Activated CD4-positive, alpha-beta memory T cell treated with anti-CD3 and anti-CD28 coated beads for 36 hours (primary cell): ENCODE data around the gene OLFM1. TPM values are rescaled to one million over a fixed set of nuclear protein-coding genes. Genes with fewer than 3 reads are reported as not detected.
"Not testable (repeated sequence)": the region's sequence is repeated elsewhere in the genome, so short reads cannot be mapped to it uniquely, and the experiment has no call there.

Experiments
- CTCF ChIA-PET: fragments of 350-600 bp; sonication (Branson Sonifier 250); formaldehyde crosslinking; loops from one replicate; lab custom pipeline; 2021; ENCODE audit warnings: antibody characterized with exemption, inconsistent platforms; lab: Charles Lee
- POLR2A ChIA-PET: fragments of 350-600 bp; sonication (Branson Sonifier 250); formaldehyde crosslinking; loops from one replicate; lab custom pipeline; 2021; ENCODE audit warnings: antibody characterized with exemption; lab: Charles Lee
- DNase-seq: peaks from one replicate; pipeline ENCODE4 v3.0.0-alpha.2; 2020
- H3K27ac Mint-ChIP-seq: one replicate; pipeline ENCODE4 v1.8.0; 2021; ENCODE audit warnings: mixed read lengths
- H3K27me3 Mint-ChIP-seq: one replicate; pipeline ENCODE4 v1.8.0; 2021; ENCODE audit warnings: mixed read lengths
- H3K36me3 Mint-ChIP-seq: one replicate; pipeline ENCODE4 v1.8.0; 2021; ENCODE audit warnings: mixed read lengths
- H3K4me1 Mint-ChIP-seq: one replicate; pipeline ENCODE4 v1.8.0; 2021; ENCODE audit warnings: low read depth, mixed read lengths
- H3K4me3 Mint-ChIP-seq: one replicate; pipeline ENCODE4 v1.8.0; 2021; ENCODE audit warnings: mild to moderate bottlenecking, mixed read lengths
- H3K9me3 Mint-ChIP-seq: one replicate; pipeline ENCODE4 v1.8.0; 2021; ENCODE audit warnings: mixed read lengths
- intact Hi-C: fragments of 100-400 bp; cut with micrococcal nuclease; formaldehyde crosslinking; loops from one replicate; pipeline ENCODE4 v1.15.1; 2023
- total RNA-seq, 2 experiments: library from RNA; stranded (reverse); gene quantifications; one replicate each; pipeline ENCODE4 v1.2.3, GENCODE V29; 2021

OLFM1 gene
- total RNA-seq, 2 experiments from 2014 or later, result not detected

GRCh38 chr9:135149901-135150300 is 62.4 kb downstream of the OLFM1 start:
- H3K4me3 Mint-ChIP-seq, H3K4me1 Mint-ChIP-seq, POLR2A ChIA-PET, H3K36me3 Mint-ChIP-seq, DNase-seq, H3K27ac Mint-ChIP-seq, CTCF ChIA-PET, intact Hi-C loops: not testable (repeated sequence)
- H3K9me3 Mint-ChIP-seq, result peaks cover 11% of the 10 kb centered on the region
- peaks cover 20% of the 10 kb centered on the region for H3K27me3 Mint-ChIP-seq

GRCh38 chr9:135150981-135151380 is 63.5 kb downstream of the OLFM1 start:
- H3K36me3 Mint-ChIP-seq, result no peaks in the 10 kb centered on the region
- no peak overlapping the region for H3K27ac Mint-ChIP-seq
- peaks cover 11% of the 10 kb centered on the region for H3K9me3 Mint-ChIP-seq
- CTCF ChIA-PET, result no interaction called here
- peaks cover 11% of the 10 kb centered on the region for H3K27me3 Mint-ChIP-seq
- POLR2A ChIA-PET, result no interaction called here
- H3K4me3 Mint-ChIP-seq, result no peak overlapping the region
- intact Hi-C loops, result no loop called here
- no peaks in the 10 kb centered on the region for H3K4me1 Mint-ChIP-seq
- no peak for DNase-seq

- no peaks in the 10 kb centered on the region for H3K4me1 Mint-ChIP-seq
- POLR2A ChIA-PET, result no interaction called here
- CTCF ChIA-PET, result no interaction called here
- H3K27me3 Mint-ChIP-seq, result peaks cover 3% of the 10 kb centered on the region
- H3K9me3 Mint-ChIP-seq, result peaks cover 11% of the 10 kb centered on the region
- DNase-seq, result no peak
- H3K27ac Mint-ChIP-seq, result no peak overlapping the region
- H3K36me3 Mint-ChIP-seq, result no peaks in the 10 kb centered on the region
- H3K4me3 Mint-ChIP-seq, result no peak overlapping the region
- intact Hi-C loops, result no loop called here
Measured at GRCh38 chr9:135151757-135152613, 64.5 kb downstream of the OLFM1 start.

- no peak overlapping the region for H3K4me3 Mint-ChIP-seq
- ChIA-PET POLR2A (no interaction called here), CTCF (no interaction called here)
- no peaks in the 10 kb centered on the region for H3K36me3 Mint-ChIP-seq
- H3K9me3 Mint-ChIP-seq, result peaks cover 11% of the 10 kb centered on the region
- intact Hi-C loops, result no loop called here
- peaks cover 5% of the 10 kb centered on the region for H3K27me3 Mint-ChIP-seq
- H3K4me1 Mint-ChIP-seq, result no peaks in the 10 kb centered on the region
- H3K27ac Mint-ChIP-seq, result no peak overlapping the region
- DNase-seq, result no peak
Measured at GRCh38 chr9:135152614-135153334, 65.3 kb downstream of the OLFM1 start.

GRCh38 chr9:135154050-135154615 is 66.7 kb downstream of the OLFM1 start:
- peaks cover 6% of the 10 kb centered on the region for H3K27me3 Mint-ChIP-seq
- H3K27ac Mint-ChIP-seq, result no peak overlapping the region
- ChIA-PET CTCF (no interaction called here), POLR2A (no interaction called here)
- intact Hi-C loops, result no loop called here
- H3K4me3 Mint-ChIP-seq, result no peak overlapping the region
- H3K9me3 Mint-ChIP-seq, result peaks cover 11% of the 10 kb centered on the region
- no peak for DNase-seq
- H3K36me3 Mint-ChIP-seq, result no peaks in the 10 kb centered on the region
- H3K4me1 Mint-ChIP-seq, result no peaks in the 10 kb centered on the region

- CTCF ChIA-PET, result no interaction called here
- intact Hi-C loops, result no loop called here
Measured at GRCh38 chr9:135155396-135155795, 67.9 kb downstream of the OLFM1 start.

GRCh38 chr9:135156525-135157510 is 69.3 kb downstream of the OLFM1 start:
- POLR2A ChIA-PET, result no interaction called here
- Mint-ChIP-seq H3K4me1 (no peaks in the 10 kb centered on the region), H3K9me3 (no peaks in the 10 kb centered on the region), H3K4me3 (no peak overlapping the region), H3K36me3 (no peaks in the 10 kb centered on the region), H3K27ac (no peak overlapping the region), H3K27me3 (peaks cover 6% of the 10 kb centered on the region)
- intact Hi-C loops, result no loop called here
- CTCF ChIA-PET, result no interaction called here
- peak; percentile 20 for DNase-seq

More at GRCh38 chr9:135155396-135155795, 67.9 kb downstream of the OLFM1 start:
- Mint-ChIP-seq H3K4me1 (no peaks in the 10 kb centered on the region), H3K27ac (no peak overlapping the region), H3K9me3 (peaks cover 9% of the 10 kb centered on the region), H3K27me3 (peaks cover 6% of the 10 kb centered on the region), H3K4me3 (no peak overlapping the region), H3K36me3 (no peaks in the 10 kb centered on the region)
- POLR2A ChIA-PET, result no interaction called here
- no peak for DNase-seq

- Mint-ChIP-seq H3K27ac (no peak overlapping the region), H3K27me3 (peaks cover 6% of the 10 kb centered on the region), H3K4me1 (no peaks in the 10 kb centered on the region), H3K9me3 (no peaks in the 10 kb centered on the region), H3K4me3 (no peak overlapping the region), H3K36me3 (no peaks in the 10 kb centered on the region)
- DNase-seq, result no peak
- ChIA-PET CTCF (no interaction called here), POLR2A (no interaction called here)
- intact Hi-C loops, result no loop called here
Measured at GRCh38 chr9:135157856-135158563, 70.5 kb downstream of the OLFM1 start.

GRCh38 chr9:135158564-135158937 is 71.1 kb downstream of the OLFM1 start:
- Mint-ChIP-seq H3K27ac (no peak overlapping the region), H3K4me3 (no peak overlapping the region), H3K36me3 (no peaks in the 10 kb centered on the region), H3K4me1 (no peaks in the 10 kb centered on the region), H3K9me3 (no peaks in the 10 kb centered on the region), H3K27me3 (peaks cover 6% of the 10 kb centered on the region)
- DNase-seq, result no peak
- POLR2A ChIA-PET, result no interaction called here
- CTCF ChIA-PET, result no interaction called here
- intact Hi-C loops, result no loop called here

GRCh38 chr9:135159801-135160200 is 72.3 kb downstream of the OLFM1 start:
- Mint-ChIP-seq H3K4me1 (no peaks in the 10 kb centered on the region), H3K27ac (no peak overlapping the region)

GRCh38 chr9:135160862-135161261 is 73.4 kb downstream of the OLFM1 start:
- no peaks in the 10 kb centered on the region for H3K4me1 Mint-ChIP-seq
- H3K27ac Mint-ChIP-seq, result no peak overlapping the region
- CTCF ChIA-PET, result no interaction called here
- intact Hi-C loops, result no loop called here
- peaks cover 3% of the 10 kb centered on the region for H3K27me3 Mint-ChIP-seq
- DNase-seq, result no peak
- no peak overlapping the region for H3K4me3 Mint-ChIP-seq
- no peaks in the 10 kb centered on the region for H3K9me3 Mint-ChIP-seq
- no peaks in the 10 kb centered on the region for H3K36me3 Mint-ChIP-seq
- POLR2A ChIA-PET, result no interaction called here

More at GRCh38 chr9:135159801-135160200, 72.3 kb downstream of the OLFM1 start:
- POLR2A ChIA-PET, result no interaction called here
- H3K9me3 Mint-ChIP-seq, result no peaks in the 10 kb centered on the region
- CTCF ChIA-PET, result no interaction called here
- DNase-seq, result no peak
- H3K36me3 Mint-ChIP-seq, result no peaks in the 10 kb centered on the region
- H3K4me3 Mint-ChIP-seq, result no peak overlapping the region
- intact Hi-C loops, result no loop called here
- H3K27me3 Mint-ChIP-seq, result peaks cover 3% of the 10 kb centered on the region
